A673 (cell line): Measurements from ENCODE around the gene TBX1.

Source experiments
- CTCF ChIP-seq: fragments of 300-800, 200-600 bp; sonication (generic); conservative IDR thresholded peaks from 2 replicates; pipeline ENCODE4 v1.5.1; 2017; ENCODE audit warnings: low read depth, mild to moderate bottlenecking, antibody characterized with exemption, low read length, moderate library complexity, mixed read lengths
- EZH2 ChIP-seq: fragments of 200-600 bp; sonication (generic); IDR thresholded peaks from 2 replicates; pipeline ENCODE4 v1.6.1; 2017; ENCODE audit warnings: borderline replicate concordance, low read depth, mild to moderate bottlenecking, mixed read lengths, antibody characterized with exemption, low read length; ENCODE audit not compliant: poor library complexity, severe bottlenecking

- TF ChIP-seq CTCF (no peak), EZH2 (no peak)
These were observed 54.7 kb downstream of the TBX1 start for GRCh38 chr22:19815093-19815822.
